Subcutaneous abdominal adipose tissue (tissue), 5 donors: ENCODE data around the gene PHLDB3.

Experiments used
- H3K27ac ChIP-seq: one replicate; pipeline ENCODE4 v1.7.0; 2013; ENCODE audit warnings: low read depth, mild to moderate bottlenecking, inconsistent platforms, low read length, moderate library complexity
- H3K27me3 ChIP-seq, 5 donors: one replicate each; pipeline ENCODE4 v1.7.0; 2013; ENCODE audit warnings: low read length in 5 of 5, inconsistent platforms in 1 of 5; ENCODE audit not compliant: control insufficient read depth in 5 of 5, insufficient read depth in 4 of 5
- H3K36me3 ChIP-seq, 5 donors: one replicate each; pipeline ENCODE4 v1.7.0; 2013; ENCODE audit warnings: low read length in 5 of 5; ENCODE audit not compliant: control insufficient read depth in 5 of 5, insufficient read depth in 5 of 5
- H3K4me1 ChIP-seq, 5 donors: one replicate each; pipeline ENCODE4 v1.7.0; 2013; ENCODE audit warnings: low read length in 5 of 5, mild to moderate bottlenecking in 3 of 5, moderate library complexity in 1 of 5; ENCODE audit not compliant: control insufficient read depth in 5 of 5, insufficient read depth in 5 of 5
- H3K4me3 ChIP-seq, 5 donors: one replicate each; pipeline ENCODE4 v1.7.0; 2013; ENCODE audit warnings: low read length in 5 of 5, low read depth in 1 of 5
- H3K9ac ChIP-seq, 5 donors: one replicate each; pipeline ENCODE4 v1.7.0; 2013; ENCODE audit warnings: low read length in 5 of 5, mild to moderate bottlenecking in 4 of 5, moderate library complexity in 3 of 5
- H3K9me3 ChIP-seq, 5 donors: one replicate each; pipeline ENCODE4 v1.7.0; 2013; ENCODE audit warnings: low read length in 5 of 5; ENCODE audit not compliant: control insufficient read depth in 5 of 5
- donor health status: healthy.
- donor health status: healthy.
- donor health status: healthy.
- donor health status: healthy.
- donor health status: healthy.

The PHLDB3 gene

DNA sequence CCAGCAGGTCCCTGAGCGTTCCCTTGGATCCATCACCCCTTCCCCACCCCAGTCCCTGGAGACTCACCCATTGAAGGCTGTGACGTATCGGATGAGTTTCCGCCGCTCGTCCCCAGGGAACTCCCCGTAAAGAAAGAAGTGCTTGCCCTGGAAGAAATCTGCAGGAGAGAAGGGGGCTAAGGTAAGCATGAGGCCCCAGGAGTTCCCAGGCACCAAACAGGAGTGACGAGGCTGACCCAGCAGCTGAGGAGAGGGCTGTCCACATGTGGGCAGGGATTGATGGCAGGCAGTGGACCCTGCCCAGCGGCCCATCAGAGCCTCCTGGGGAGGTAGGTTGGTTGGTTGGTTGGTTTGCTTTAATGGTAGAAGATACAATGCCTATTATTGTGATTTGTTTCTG lies 39.5 kb upstream of the PHLDB3 start:
- H3K9me3 ChIP-seq, result peaks cover 0 to 2% (median 1%) of the 10 kb centered on the region in 5 donors
- no peak overlapping the region for H3K4me3 ChIP-seq
- no peaks in the 10 kb centered on the region for H3K27me3 ChIP-seq
- peaks cover 5 to 81% (median 63%) of the 10 kb centered on the region in 5 donors for H3K36me3 ChIP-seq
- no peak overlapping the region for H3K9ac ChIP-seq
- H3K27ac ChIP-seq, result no peak overlapping the region
- H3K4me1 ChIP-seq, result no peaks in the 10 kb centered on the region

GRCh38 chr19:43541920-43542650 lies 37.5 kb upstream of the PHLDB3 start:
- H3K27me3 ChIP-seq, result no peaks in the 10 kb centered on the region
- H3K9ac ChIP-seq, result no peak overlapping the region
- H3K4me3 ChIP-seq, result no peak overlapping the region
- peaks cover 11 to 89% (median 69%) of the 10 kb centered on the region in 5 donors for H3K36me3 ChIP-seq
- no peak overlapping the region for H3K27ac ChIP-seq
- H3K9me3 ChIP-seq, result peaks cover 0 to 7% (median 2%) of the 10 kb centered on the region in 5 donors
- H3K4me1 ChIP-seq, result no peaks in the 10 kb centered on the region

GRCh38 chr19:43540381-43540780 lies 35.8 kb upstream of the PHLDB3 start:
- H3K9ac ChIP-seq, result no peak overlapping the region
- no peak overlapping the region for H3K27ac ChIP-seq
- H3K36me3 ChIP-seq, result peaks cover 11 to 75% (median 58%) of the 10 kb centered on the region in 5 donors
- no peaks in the 10 kb centered on the region for H3K27me3 ChIP-seq
- peaks cover 0 to 7% (median 2%) of the 10 kb centered on the region in 5 donors for H3K9me3 ChIP-seq
- no peak overlapping the region for H3K4me3 ChIP-seq
- peaks cover 0 to 3% (median 0%) of the 10 kb centered on the region in 5 donors for H3K4me1 ChIP-seq

DNA sequence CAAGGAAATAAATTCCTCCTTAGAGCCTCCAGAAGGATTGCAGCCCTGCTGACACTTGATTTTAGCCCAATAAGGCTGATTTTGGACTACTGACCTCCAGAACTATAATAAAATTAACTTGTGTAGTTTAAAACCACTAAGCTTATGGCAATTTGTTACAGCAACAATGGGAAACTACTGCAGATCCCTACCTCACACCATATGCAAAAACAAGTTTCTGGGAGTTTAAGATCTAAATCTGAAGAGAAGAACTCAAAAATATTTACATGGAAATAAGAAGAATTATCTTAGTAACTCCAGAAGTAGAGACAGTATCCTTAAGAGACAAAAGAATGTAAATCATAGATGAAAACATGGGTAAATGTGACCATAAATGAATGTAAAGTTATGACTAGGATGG lies 34.4 kb upstream of the PHLDB3 start:
- peaks cover 11 to 60% (median 47%) of the 10 kb centered on the region in 5 donors for H3K36me3 ChIP-seq
- peaks cover 0 to 15% (median 5%) of the 10 kb centered on the region in 5 donors for H3K4me1 ChIP-seq
- H3K4me3 ChIP-seq, result no peak overlapping the region
- peaks cover 0 to 7% (median 2%) of the 10 kb centered on the region in 5 donors for H3K9me3 ChIP-seq
- no peak overlapping the region for H3K27ac ChIP-seq
- no peak overlapping the region for H3K9ac ChIP-seq
- H3K27me3 ChIP-seq, result no peaks in the 10 kb centered on the region

- Histone ChIP-seq H3K9me3 (peaks cover 0 to 7% (median 2%) of the 10 kb centered on the region in 5 donors), H3K36me3 (peaks cover 9 to 24% (median 15%) of the 10 kb centered on the region in 5 donors), H3K4me3 (no peak overlapping the region), H3K27ac (no peak overlapping the region), H3K27me3 (no peaks in the 10 kb centered on the region), H3K4me1 (peaks cover 3 to 31% (median 22%) of the 10 kb centered on the region in 5 donors), H3K9ac (no peak overlapping the region)
Measured at GRCh38 chr19:43534816-43535761, 30.5 kb upstream of the PHLDB3 start.

DNA sequence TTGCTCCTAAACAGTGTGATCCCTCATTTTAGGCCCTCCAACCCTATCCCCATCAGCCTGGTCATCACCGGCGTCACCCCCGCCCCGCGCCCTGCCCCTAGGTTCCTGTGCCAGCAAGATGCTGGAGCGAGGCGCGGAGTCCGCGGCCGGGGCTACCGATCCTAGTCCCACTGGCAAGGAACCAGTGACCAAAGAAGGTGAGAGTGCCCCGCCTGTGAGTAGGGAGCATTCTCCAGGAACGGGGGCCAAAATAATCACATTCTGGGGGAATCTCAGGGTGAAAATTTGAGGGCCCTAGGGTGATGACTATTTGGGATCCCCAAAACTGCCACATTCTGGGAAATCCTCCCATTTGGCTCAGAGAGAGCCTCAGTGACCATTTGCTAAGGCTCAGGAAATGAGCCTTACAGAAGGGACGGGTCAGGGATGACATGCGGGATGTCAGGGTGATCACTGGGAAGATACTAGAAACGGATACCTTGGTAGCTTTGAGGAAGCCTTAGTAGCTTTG lies 29.8 kb upstream of the PHLDB3 start:
- Histone ChIP-seq H3K4me1 (peaks cover 3 to 31% (median 22%) of the 10 kb centered on the region in 5 donors), H3K4me3 (peak overlapping the region in 4 of 5 donors; percentile 44 to 84 (median 78)), H3K27me3 (no peaks in the 10 kb centered on the region), H3K36me3 (peaks cover 9 to 20% (median 12%) of the 10 kb centered on the region in 5 donors), H3K9ac (peak overlapping the region in 3 of 5 donors; percentile 16 to 69 (median 29)), H3K27ac (no peak overlapping the region), H3K9me3 (peaks cover 0 to 7% (median 2%) of the 10 kb centered on the region in 5 donors)

- Histone ChIP-seq H3K9ac (peak overlapping the region in 4 of 5 donors; percentile 23 to 80 (median 64)), H3K9me3 (peaks cover 0 to 3% (median 0%) of the 10 kb centered on the region in 5 donors)
Measured at GRCh38 chr19:43533546-43534304, 29.2 kb upstream of the PHLDB3 start.

DNA sequence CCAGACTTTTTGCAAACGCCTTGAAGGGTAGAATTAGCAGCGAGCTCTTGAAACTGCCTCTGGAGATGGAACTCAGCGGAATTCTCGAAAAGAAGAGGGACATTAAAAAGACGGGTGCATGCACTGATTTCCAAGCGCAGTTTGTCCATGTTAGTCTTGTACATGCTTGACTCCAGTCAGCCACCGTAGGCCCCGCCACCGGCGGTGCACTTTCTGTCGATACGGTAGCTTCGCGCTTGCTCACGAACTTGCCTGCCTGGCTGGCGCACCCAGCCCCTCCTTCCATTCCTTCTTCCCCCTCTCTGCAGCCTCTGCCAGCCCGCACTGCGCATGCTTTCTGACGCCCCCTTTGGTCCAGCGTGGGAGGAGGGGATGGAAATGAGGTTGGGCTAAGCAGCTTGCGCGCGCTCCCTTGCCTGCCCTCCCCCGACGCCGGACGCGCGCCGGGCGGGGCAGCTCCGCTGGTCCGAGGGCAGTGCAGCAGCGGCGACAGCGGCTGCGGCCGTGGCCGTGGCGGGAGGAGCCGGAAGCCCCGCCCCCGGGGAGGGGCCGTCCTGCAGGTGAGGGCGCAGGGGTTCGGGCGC lies 28.5 kb upstream of the PHLDB3 start, which contains the start of gene ZNF575:
Gene ZNF575 (plus strand): TSS at position 227 of the 584 bp plus-strand sequence. CDS start 1,235 bp downstream, outside the sequence.
- peaks cover 3 to 31% (median 23%) of the 10 kb centered on the region in 5 donors for H3K4me1 ChIP-seq

More at GRCh38 chr19:43533546-43534304, 29.2 kb upstream of the PHLDB3 start:
- H3K4me3 ChIP-seq, result peak overlapping the region; percentile 72 to 86 (median 84)
- H3K4me1 ChIP-seq, result peaks cover 3 to 31% (median 22%) of the 10 kb centered on the region in 5 donors
- H3K36me3 ChIP-seq, result peaks cover 3 to 14% (median 8%) of the 10 kb centered on the region in 5 donors
- H3K27me3 ChIP-seq, result no peaks in the 10 kb centered on the region
- peak overlapping the region; percentile 83 for H3K27ac ChIP-seq

DNA sequence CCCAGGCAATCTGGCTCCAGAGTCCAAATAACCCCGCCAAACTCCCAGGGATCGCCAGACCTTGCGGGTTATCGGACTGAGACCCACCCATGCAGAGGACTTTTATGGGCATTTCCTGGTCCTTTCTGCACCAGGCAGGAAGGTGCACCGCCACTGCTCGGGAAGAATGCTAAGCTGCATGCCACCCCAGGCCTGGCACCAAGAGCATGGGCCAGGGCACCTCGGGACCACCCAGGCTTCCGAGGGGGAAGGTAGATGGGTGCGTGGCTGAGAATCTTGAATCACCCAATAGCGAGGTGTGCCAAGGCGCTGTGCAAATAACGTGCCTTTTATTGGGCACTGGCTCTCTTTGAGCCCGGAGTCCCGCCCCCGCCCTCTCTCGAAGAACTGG lies 28.0 kb upstream of the PHLDB3 start:
- Histone ChIP-seq H3K4me3 (peak overlapping the region; percentile 72 to 85 (median 83)), H3K9ac (peak overlapping the region in 4 of 5 donors; percentile 31 to 80 (median 70)), H3K9me3 (no peaks in the 10 kb centered on the region), H3K27me3 (no peaks in the 10 kb centered on the region), H3K36me3 (peaks cover 0 to 5% (median 0%) of the 10 kb centered on the region in 5 donors), H3K27ac (peak overlapping the region; percentile 83), H3K4me1 (peaks cover 3 to 31% (median 24%) of the 10 kb centered on the region in 5 donors)

More for the DNA sequence above, 28.5 kb upstream of the PHLDB3 start, which contains the start of gene ZNF575:
- H3K27ac ChIP-seq, result peak within 1 kb of the TSS; percentile 83
- H3K4me3 ChIP-seq, result peak within 1 kb of the TSS; percentile 72 to 86 (median 84)
- H3K36me3 ChIP-seq, result peaks cover 0 to 8% (median 3%) of the 10 kb centered on the region in 5 donors
- H3K9ac ChIP-seq, result peak within 1 kb of the TSS in 4 of 5 donors; percentile 31 to 80 (median 70)
- no peaks in the 10 kb centered on the region for H3K27me3 ChIP-seq
- no peaks in the 10 kb centered on the region for H3K9me3 ChIP-seq
